GM12878 (cell line): ENCODE data around the gene SAMD15. TPM values are rescaled to one million over a fixed set of nuclear protein-coding genes. Genes with fewer than 3 reads are reported as not detected.

ENCODE experiments used
- BRCA1 ChIP-seq: IDR thresholded peaks from 2 replicates; pipeline ENCODE4 v1.6.1; 2011; ENCODE audit warnings: low read depth, low read length, improper control_type of control experiment
- CBX3 ChIP-seq: fragments of 200-600 bp; sonication (generic); IDR thresholded peaks from 2 replicates; pipeline ENCODE4 v1.6.1; 2016; ENCODE audit warnings: low read depth, borderline replicate concordance
- EED ChIP-seq: sonication (generic); IDR thresholded peaks from 2 replicates; pipeline ENCODE4 v1.6.1; 2016; ENCODE audit warnings: antibody characterized with exemption, low read depth
- KDM1A ChIP-seq: fragments of 200-600 bp; sonication (generic); IDR thresholded peaks from 2 replicates; pipeline ENCODE4 v1.6.1; 2016; ENCODE audit warnings: borderline replicate concordance
- MTA3 ChIP-seq: IDR thresholded peaks from 2 replicates; pipeline ENCODE4 v1.6.1; 2012; ENCODE audit warnings: low read length, inconsistent platforms, borderline replicate concordance
- MXI1 ChIP-seq: fragments of 150-350 bp; IDR thresholded peaks from 2 replicates; pipeline ENCODE4 v1.6.1; 2011; ENCODE audit warnings: low read depth, mild to moderate bottlenecking, inconsistent platforms, low read length, improper control_type of control experiment
- PML ChIP-seq: IDR thresholded peaks from 2 replicates; pipeline ENCODE4 v1.6.1; 2012; ENCODE audit warnings: low read length, inconsistent platforms
- POLR2A ChIP-seq: IDR thresholded peaks from 2 replicates; pipeline ENCODE4 v1.6.1; 2011; ENCODE audit warnings: low read depth, mild to moderate bottlenecking, low read length
- SMC3 ChIP-seq: IDR thresholded peaks from 2 replicates; pipeline ENCODE4 v1.6.1; 2011; ENCODE audit warnings: low read length, improper control_type of control experiment, borderline replicate concordance
- polyA plus RNA-seq, 11 experiments: library from polyadenylated mRNA; depleted of rRNA in 4 of 11; unstranded in 6 of 11; stranded (reverse) in 5 of 11; fragments of >200 nt; fragmentation: Nextera tagmentation in 4 of 11; fragmentation: Illumina TruSeq in 1 of 11; extraction: Ambion mirVana in 4 of 11; extraction: Trizol in 1 of 11; gene quantifications; 1 replicate in 1 of 11; 2 replicates in 10 of 11; pipeline versions ENCODE4 v1.2.1 to v1.2.3, GENCODE V29; 2011 to 2016; ENCODE audit warnings: inconsistent platforms in 2 of 11, missing spikeins in 2 of 11, low read depth in 1 of 11
- total RNA-seq, 4 experiments: library from RNA; depleted of rRNA in 3 of 4; stranded (reverse); fragments of >200 nt in 3 of 4; fragmentation: Illumina TruSeq in 1 of 4; extraction: Trizol in 1 of 4; gene quantifications; 2 replicates each; pipeline versions ENCODE4 v1.2.1 to v1.2.3, GENCODE V29; 2013 to 2021
- TF ChIP-seq, protein P1 (sequence below): IDR thresholded peaks from 2 replicates; pipeline ENCODE4 v1.6.1; 2012; ENCODE audit warnings: improper control_type of control experiment, low read depth, low read length; ENCODE audit not compliant: insufficient replicate concordance
- TF ChIP-seq, protein P2 (sequence below): fragments of 150-350 bp; IDR thresholded peaks from 2 replicates; pipeline ENCODE4 v1.6.1; 2014; ENCODE audit warnings: mild to moderate bottlenecking, low read depth, low read length
- TF ChIP-seq, protein P3 (sequence below): IDR thresholded peaks from 2 replicates; pipeline ENCODE4 v1.6.1; 2012; ENCODE audit warnings: low read depth, low read length, improper control_type of control experiment
- TF ChIP-seq, protein P4 (sequence below): fragments of 450-650 bp; IDR thresholded peaks from 2 replicates; pipeline ENCODE4 v1.6.1; 2017; ENCODE audit warnings: borderline replicate concordance
- TF ChIP-seq, protein P5 (sequence below): IDR thresholded peaks from 2 replicates; pipeline ENCODE4 v1.6.1; 2011; ENCODE audit warnings: low read depth, mild to moderate bottlenecking, low read length, moderate library complexity, borderline replicate concordance; ENCODE audit errors: extremely low read depth
- TF ChIP-seq, protein P6 (sequence below): fragments of 450-650 bp; formaldehyde crosslinking; IDR thresholded peaks from 2 replicates; pipeline ENCODE4 v1.5.0; 2022; ENCODE audit warnings: mild to moderate bottlenecking, missing genetic modification characterization
- TF ChIP-seq, protein P7 (sequence below): IDR thresholded peaks from 2 replicates; pipeline ENCODE4 v1.6.1; 2012; ENCODE audit warnings: low read depth, low read length, improper control_type of control experiment

SAMD15 gene
- total and polyA plus RNA-seq, 10 of the 15 experiments (the other 5 are each of a cell fraction or from before 2014, with no cell fraction given): 0.33 to 2.0 (median 0.97) TPM

DNA sequence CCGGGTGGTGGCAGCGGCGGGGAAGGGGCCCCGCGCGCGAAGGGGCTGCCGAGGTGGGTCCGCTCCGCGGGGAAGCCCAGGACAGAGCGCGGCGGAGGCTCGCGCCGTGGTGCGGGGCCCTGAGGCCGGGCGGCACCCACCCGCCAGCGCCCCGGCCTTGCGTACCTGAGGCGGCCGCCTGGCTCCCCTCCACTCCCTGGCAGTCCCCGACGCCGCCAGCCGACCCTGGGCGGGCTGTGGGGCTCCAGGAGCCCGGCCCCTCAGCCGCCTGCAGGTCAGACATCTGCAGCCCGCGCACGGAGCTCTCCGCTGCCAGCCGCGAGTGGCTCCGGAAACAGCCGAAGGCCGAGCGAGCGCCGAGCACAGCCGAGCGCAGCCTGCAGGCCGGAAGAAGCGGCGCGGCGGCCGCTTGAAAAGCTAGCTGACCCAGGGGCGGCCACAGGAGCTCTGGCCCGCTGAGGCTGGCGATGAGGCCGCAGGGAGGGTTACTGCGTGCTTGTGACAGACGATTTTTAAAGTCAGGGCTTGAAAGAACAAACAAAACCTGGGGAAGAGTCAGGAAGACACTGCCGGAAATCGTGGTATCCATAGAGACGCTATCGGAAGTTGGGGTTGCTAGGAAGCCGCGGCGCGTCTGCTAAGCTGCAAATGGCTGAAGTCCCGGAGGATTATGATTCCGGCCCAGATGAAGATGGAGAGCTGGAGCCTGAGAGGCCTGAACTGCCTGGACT, at the start of gene SAMD15, which contains the start of gene TMED8 (continued):
- TF ChIP-seq, protein P1, sequence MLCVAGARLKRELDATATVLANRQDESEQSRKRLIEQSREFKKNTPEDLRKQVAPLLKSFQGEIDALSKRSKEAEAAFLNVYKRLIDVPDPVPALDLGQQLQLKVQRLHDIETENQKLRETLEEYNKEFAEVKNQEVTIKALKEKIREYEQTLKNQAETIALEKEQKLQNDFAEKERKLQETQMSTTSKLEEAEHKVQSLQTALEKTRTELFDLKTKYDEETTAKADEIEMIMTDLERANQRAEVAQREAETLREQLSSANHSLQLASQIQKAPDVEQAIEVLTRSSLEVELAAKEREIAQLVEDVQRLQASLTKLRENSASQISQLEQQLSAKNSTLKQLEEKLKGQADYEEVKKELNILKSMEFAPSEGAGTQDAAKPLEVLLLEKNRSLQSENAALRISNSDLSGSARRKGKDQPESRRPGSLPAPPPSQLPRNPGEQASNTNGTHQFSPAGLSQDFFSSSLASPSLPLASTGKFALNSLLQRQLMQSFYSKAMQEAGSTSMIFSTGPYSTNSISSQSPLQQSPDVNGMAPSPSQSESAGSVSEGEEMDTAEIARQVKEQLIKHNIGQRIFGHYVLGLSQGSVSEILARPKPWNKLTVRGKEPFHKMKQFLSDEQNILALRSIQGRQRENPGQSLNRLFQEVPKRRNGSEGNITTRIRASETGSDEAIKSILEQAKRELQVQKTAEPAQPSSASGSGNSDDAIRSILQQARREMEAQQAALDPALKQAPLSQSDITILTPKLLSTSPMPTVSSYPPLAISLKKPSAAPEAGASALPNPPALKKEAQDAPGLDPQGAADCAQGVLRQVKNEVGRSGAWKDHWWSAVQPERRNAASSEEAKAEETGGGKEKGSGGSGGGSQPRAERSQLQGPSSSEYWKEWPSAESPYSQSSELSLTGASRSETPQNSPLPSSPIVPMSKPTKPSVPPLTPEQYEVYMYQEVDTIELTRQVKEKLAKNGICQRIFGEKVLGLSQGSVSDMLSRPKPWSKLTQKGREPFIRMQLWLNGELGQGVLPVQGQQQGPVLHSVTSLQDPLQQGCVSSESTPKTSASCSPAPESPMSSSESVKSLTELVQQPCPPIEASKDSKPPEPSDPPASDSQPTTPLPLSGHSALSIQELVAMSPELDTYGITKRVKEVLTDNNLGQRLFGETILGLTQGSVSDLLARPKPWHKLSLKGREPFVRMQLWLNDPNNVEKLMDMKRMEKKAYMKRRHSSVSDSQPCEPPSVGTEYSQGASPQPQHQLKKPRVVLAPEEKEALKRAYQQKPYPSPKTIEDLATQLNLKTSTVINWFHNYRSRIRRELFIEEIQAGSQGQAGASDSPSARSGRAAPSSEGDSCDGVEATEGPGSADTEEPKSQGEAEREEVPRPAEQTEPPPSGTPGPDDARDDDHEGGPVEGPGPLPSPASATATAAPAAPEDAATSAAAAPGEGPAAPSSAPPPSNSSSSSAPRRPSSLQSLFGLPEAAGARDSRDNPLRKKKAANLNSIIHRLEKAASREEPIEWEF: no peak
- TF ChIP-seq, protein P2, sequence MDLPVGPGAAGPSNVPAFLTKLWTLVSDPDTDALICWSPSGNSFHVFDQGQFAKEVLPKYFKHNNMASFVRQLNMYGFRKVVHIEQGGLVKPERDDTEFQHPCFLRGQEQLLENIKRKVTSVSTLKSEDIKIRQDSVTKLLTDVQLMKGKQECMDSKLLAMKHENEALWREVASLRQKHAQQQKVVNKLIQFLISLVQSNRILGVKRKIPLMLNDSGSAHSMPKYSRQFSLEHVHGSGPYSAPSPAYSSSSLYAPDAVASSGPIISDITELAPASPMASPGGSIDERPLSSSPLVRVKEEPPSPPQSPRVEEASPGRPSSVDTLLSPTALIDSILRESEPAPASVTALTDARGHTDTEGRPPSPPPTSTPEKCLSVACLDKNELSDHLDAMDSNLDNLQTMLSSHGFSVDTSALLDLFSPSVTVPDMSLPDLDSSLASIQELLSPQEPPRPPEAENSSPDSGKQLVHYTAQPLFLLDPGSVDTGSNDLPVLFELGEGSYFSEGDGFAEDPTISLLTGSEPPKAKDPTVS: no peak
- TF ChIP-seq, protein P3, sequence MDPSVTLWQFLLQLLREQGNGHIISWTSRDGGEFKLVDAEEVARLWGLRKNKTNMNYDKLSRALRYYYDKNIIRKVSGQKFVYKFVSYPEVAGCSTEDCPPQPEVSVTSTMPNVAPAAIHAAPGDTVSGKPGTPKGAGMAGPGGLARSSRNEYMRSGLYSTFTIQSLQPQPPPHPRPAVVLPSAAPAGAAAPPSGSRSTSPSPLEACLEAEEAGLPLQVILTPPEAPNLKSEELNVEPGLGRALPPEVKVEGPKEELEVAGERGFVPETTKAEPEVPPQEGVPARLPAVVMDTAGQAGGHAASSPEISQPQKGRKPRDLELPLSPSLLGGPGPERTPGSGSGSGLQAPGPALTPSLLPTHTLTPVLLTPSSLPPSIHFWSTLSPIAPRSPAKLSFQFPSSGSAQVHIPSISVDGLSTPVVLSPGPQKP: 0 out of 2 replicates have a peak, but pooled peaks have one; percentile 52
- TF ChIP-seq MTA3: no peak
- no peak for TF ChIP-seq EED
- no peak for TF ChIP-seq BRCA1
- TF ChIP-seq, protein P4, sequence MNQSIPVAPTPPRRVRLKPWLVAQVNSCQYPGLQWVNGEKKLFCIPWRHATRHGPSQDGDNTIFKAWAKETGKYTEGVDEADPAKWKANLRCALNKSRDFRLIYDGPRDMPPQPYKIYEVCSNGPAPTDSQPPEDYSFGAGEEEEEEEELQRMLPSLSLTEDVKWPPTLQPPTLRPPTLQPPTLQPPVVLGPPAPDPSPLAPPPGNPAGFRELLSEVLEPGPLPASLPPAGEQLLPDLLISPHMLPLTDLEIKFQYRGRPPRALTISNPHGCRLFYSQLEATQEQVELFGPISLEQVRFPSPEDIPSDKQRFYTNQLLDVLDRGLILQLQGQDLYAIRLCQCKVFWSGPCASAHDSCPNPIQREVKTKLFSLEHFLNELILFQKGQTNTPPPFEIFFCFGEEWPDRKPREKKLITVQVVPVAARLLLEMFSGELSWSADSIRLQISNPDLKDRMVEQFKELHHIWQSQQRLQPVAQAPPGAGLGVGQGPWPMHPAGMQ: no peak
- peak; percentile 75 for TF ChIP-seq POLR2A
- no peak for TF ChIP-seq PML
- TF ChIP-seq, protein P5, sequence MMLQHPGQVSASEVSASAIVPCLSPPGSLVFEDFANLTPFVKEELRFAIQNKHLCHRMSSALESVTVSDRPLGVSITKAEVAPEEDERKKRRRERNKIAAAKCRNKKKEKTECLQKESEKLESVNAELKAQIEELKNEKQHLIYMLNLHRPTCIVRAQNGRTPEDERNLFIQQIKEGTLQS: no peak
- TF ChIP-seq KDM1A: no peak
- TF ChIP-seq SMC3: no peak
- TF ChIP-seq, protein P6, sequence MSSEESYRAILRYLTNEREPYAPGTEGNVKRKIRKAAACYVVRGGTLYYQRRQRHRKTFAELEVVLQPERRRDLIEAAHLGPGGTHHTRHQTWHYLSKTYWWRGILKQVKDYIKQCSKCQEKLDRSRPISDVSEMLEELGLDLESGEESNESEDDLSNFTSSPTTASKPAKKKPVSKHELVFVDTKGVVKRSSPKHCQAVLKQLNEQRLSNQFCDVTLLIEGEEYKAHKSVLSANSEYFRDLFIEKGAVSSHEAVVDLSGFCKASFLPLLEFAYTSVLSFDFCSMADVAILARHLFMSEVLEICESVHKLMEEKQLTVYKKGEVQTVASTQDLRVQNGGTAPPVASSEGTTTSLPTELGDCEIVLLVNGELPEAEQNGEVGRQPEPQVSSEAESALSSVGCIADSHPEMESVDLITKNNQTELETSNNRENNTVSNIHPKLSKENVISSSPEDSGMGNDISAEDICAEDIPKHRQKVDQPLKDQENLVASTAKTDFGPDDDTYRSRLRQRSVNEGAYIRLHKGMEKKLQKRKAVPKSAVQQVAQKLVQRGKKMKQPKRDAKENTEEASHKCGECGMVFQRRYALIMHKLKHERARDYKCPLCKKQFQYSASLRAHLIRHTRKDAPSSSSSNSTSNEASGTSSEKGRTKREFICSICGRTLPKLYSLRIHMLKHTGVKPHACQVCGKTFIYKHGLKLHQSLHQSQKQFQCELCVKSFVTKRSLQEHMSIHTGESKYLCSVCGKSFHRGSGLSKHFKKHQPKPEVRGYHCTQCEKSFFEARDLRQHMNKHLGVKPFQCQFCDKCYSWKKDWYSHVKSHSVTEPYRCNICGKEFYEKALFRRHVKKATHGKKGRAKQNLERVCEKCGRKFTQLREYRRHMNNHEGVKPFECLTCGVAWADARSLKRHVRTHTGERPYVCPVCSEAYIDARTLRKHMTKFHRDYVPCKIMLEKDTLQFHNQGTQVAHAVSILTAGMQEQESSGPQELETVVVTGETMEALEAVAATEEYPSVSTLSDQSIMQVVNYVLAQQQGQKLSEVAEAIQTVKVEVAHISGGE (CRISPR knock-in tag): peak; percentile 68
- TF ChIP-seq, protein P7, sequence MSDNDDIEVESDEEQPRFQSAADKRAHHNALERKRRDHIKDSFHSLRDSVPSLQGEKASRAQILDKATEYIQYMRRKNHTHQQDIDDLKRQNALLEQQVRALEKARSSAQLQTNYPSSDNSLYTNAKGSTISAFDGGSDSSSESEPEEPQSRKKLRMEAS: no peak; the same call in 1 of the 2 replicates
- peak; percentile 68; the same call in 1 of the 2 replicates for TF ChIP-seq MXI1
- TF ChIP-seq CBX3: no peak
